H1 (cell line): ENCODE data around the gene CHSY1. TPM values are rescaled to one million over a fixed set of nuclear protein-coding genes. Genes with fewer than 3 reads are reported as not detected.

Source experiments
- CTCF ChIA-PET: fragments of 300-600 bp; sonication (Branson Sonifier 250); formaldehyde crosslinking; loops from one replicate; lab custom pipeline; 2021; ENCODE audit not compliant: partially characterized antibody; lab: Charles Lee
- POLR2A ChIA-PET: fragments of 300-600 bp; sonication (Branson Sonifier 250); formaldehyde crosslinking; loops from one replicate; lab custom pipeline; 2021; ENCODE audit warnings: inconsistent platforms; ENCODE audit not compliant: partially characterized antibody; lab: Charles Lee
- DNase-seq, 2 experiments: peaks; one replicate each; pipeline versions ENCODE4 v3.0.0 to v3.0.0-alpha.2; 2010 to 2022; ENCODE audit warnings: low spot score in 2 of 2, low read depth in 1 of 2, mixed read lengths in 1 of 2
- FAIRE-seq: peaks from 2 replicates; lab custom pipeline; 2011; peaks lifted over from hg19 to GRCh38; lab: Jason Lieb, UNC
- H2AFZ ChIP-seq: 2 replicates; pipeline ENCODE4 v1.8.1; 2012; ENCODE audit warnings: low read length, inconsistent platforms
- H2AK5ac ChIP-seq: 2 replicates; pipeline ENCODE4 v1.6.1; 2013; ENCODE audit warnings: low read depth, low read length
- H2BK120ac ChIP-seq: replicated peaks from 2 replicates; pipeline ENCODE3; 2013; ENCODE audit warnings: low read depth, low read length, inconsistent platforms
- H2BK12ac ChIP-seq: 2 replicates; pipeline ENCODE4 v1.6.1; 2013; ENCODE audit warnings: low read depth, low read length
- H2BK15ac ChIP-seq: 2 replicates; pipeline ENCODE4 v1.6.1; 2013; ENCODE audit warnings: low read length
- H2BK20ac ChIP-seq: 2 replicates; pipeline ENCODE4 v1.6.1; 2013; ENCODE audit warnings: low read length
- H2BK5ac ChIP-seq: 2 replicates; pipeline ENCODE4 v1.6.1; 2013; ENCODE audit warnings: low read depth, low read length
- H3K14ac ChIP-seq: 2 replicates; pipeline ENCODE4 v1.6.1; 2013; ENCODE audit warnings: inconsistent platforms; ENCODE audit not compliant: insufficient read length
- H3K18ac ChIP-seq: 2 replicates; pipeline ENCODE4 v1.6.1; 2013; ENCODE audit warnings: low read length; ENCODE audit errors: extremely low read depth
- H3K23ac ChIP-seq: 2 replicates; pipeline ENCODE4 v1.6.1; 2013; ENCODE audit warnings: inconsistent platforms; ENCODE audit not compliant: insufficient read length
- H3K23me2 ChIP-seq: 2 replicates; pipeline ENCODE4 v1.6.1; 2013; ENCODE audit warnings: low read depth, low read length
- H3K27ac ChIP-seq: 2 replicates; pipeline ENCODE4 v1.6.1; 2011; ENCODE audit warnings: low read depth, low read length, inconsistent platforms
- H3K27me3 ChIP-seq, 4 experiments: replicated peaks in 1 of 4; 1 replicate in 1 of 4; 2 replicates in 3 of 4; pipeline versions ENCODE4 v1.6.1 to v1.8.1; 2011 to 2013; ENCODE audit warnings: low read length in 3 of 4, mild to moderate bottlenecking in 3 of 4, inconsistent platforms in 2 of 4, mixed read lengths in 2 of 4, moderate library complexity in 1 of 4; ENCODE audit not compliant: control insufficient read depth in 3 of 4, insufficient read depth in 3 of 4; ENCODE audit errors: extremely low read depth in 1 of 4
- H3K36me3 ChIP-seq, 4 experiments: 2 replicates each; pipeline versions ENCODE4 v1.6.1 to v1.8.1; 2011 to 2013; ENCODE audit warnings: mild to moderate bottlenecking in 4 of 4, low read length in 3 of 4, moderate library complexity in 2 of 4, control low read depth in 1 of 4, inconsistent platforms in 1 of 4; ENCODE audit not compliant: insufficient read depth in 4 of 4, control insufficient read depth in 2 of 4
- H3K4ac ChIP-seq: replicated peaks from 2 replicates; pipeline ENCODE3; 2013; ENCODE audit warnings: low read length, low read depth, mixed read lengths, inconsistent platforms; ENCODE audit not compliant: insufficient read length
- H3K4me1 ChIP-seq, 4 experiments: replicated peaks in 1 of 4; 1 replicate in 1 of 4; 2 replicates in 3 of 4; pipeline versions ENCODE4 v1.6.1 to v1.8.1; 2011 to 2013; ENCODE audit warnings: low read length in 3 of 4, inconsistent platforms in 2 of 4, mixed read lengths in 1 of 4; ENCODE audit not compliant: insufficient read depth in 4 of 4, control insufficient read depth in 3 of 4
- H3K4me2 ChIP-seq, 2 experiments: 2 replicates each; pipeline versions ENCODE4 v1.6.1 to v1.8.1; 2011 to 2013; ENCODE audit warnings: low read depth in 2 of 2, low read length in 2 of 2, control low read depth in 1 of 2, inconsistent platforms in 1 of 2, mild to moderate bottlenecking in 1 of 2; ENCODE audit not compliant: insufficient read depth in 1 of 2
- H3K4me3 ChIP-seq, 4 experiments: fragments of 200-600, 300-600 bp in 1 of 4; sonication (generic), shearing (Covaris generic), sonication (Bioruptor Twin) in 1 of 4; 2 replicates each; pipeline versions ENCODE4 v1.5.1 to v1.8.1; 2011 to 2016; ENCODE audit warnings: low read length in 4 of 4, low read depth in 3 of 4, control low read depth in 2 of 4, inconsistent platforms in 2 of 4, mild to moderate bottlenecking in 2 of 4, mixed read lengths in 1 of 4, moderate library complexity in 1 of 4; ENCODE audit not compliant: insufficient read depth in 2 of 4; ENCODE audit errors: extremely low read depth in 1 of 4
- H3K56ac ChIP-seq: replicated peaks from 2 replicates; pipeline ENCODE3; 2013; ENCODE audit warnings: low read depth, mild to moderate bottlenecking, mixed read lengths, low read length, inconsistent platforms; ENCODE audit not compliant: insufficient read length
- H3K79me1 ChIP-seq: 2 replicates; pipeline ENCODE4 v1.6.1; 2013; ENCODE audit warnings: low read depth, low read length, control low read depth
- H3K79me2 ChIP-seq, 2 experiments: 2 replicates each; pipeline versions ENCODE4 v1.6.1 to v1.8.1; 2012 to 2013; ENCODE audit warnings: low read length in 2 of 2, mild to moderate bottlenecking in 2 of 2, inconsistent platforms in 1 of 2; ENCODE audit not compliant: insufficient read depth in 2 of 2, control insufficient read depth in 1 of 2
- H3K9ac ChIP-seq, 4 experiments: replicated peaks in 1 of 4; 1 replicate in 1 of 4; 2 replicates in 3 of 4; pipeline versions ENCODE4 v1.6.1 to v1.8.1; 2011 to 2013; ENCODE audit warnings: low read depth in 3 of 4, low read length in 3 of 4, control low read depth in 2 of 4, mild to moderate bottlenecking in 2 of 4, moderate library complexity in 2 of 4, inconsistent platforms in 1 of 4; ENCODE audit errors: extremely low read depth in 1 of 4
- H3K9me3 ChIP-seq, 2 experiments: 2 replicates each; pipeline versions ENCODE4 v1.6.1 to v1.8.1; 2012 to 2013; ENCODE audit warnings: mild to moderate bottlenecking in 2 of 2, moderate library complexity in 2 of 2, control low read depth in 1 of 2, inconsistent platforms in 1 of 2, low read depth in 1 of 2, low read length in 1 of 2, mixed read lengths in 1 of 2; ENCODE audit not compliant: insufficient read depth in 2 of 2
- H4K20me1 ChIP-seq, 2 experiments: replicated peaks in 1 of 2; 2 replicates each; pipeline versions ENCODE3 to v1.8.1; 2011 to 2013; ENCODE audit warnings: inconsistent platforms in 2 of 2, low read length in 2 of 2, mild to moderate bottlenecking in 1 of 2; ENCODE audit not compliant: insufficient read depth in 2 of 2, control insufficient read depth in 1 of 2
- H4K5ac ChIP-seq: 2 replicates; pipeline ENCODE4 v1.6.1; 2013; ENCODE audit warnings: low read length, low read depth, mixed read lengths, inconsistent platforms; ENCODE audit not compliant: insufficient read length
- H4K8ac ChIP-seq: 2 replicates; pipeline ENCODE4 v1.8.0; 2013; ENCODE audit warnings: mild to moderate bottlenecking, moderate library complexity, low read length, inconsistent platforms; ENCODE audit not compliant: insufficient read depth; ENCODE audit errors: extremely low read depth
- H4K91ac ChIP-seq: replicated peaks from 2 replicates; pipeline ENCODE3; 2013; ENCODE audit warnings: low read length, mixed read lengths, inconsistent platforms; ENCODE audit not compliant: insufficient read length
- BACH1 ChIP-seq: IDR thresholded peaks from 2 replicates; pipeline ENCODE4 v1.6.1; 2012; ENCODE audit warnings: low read length, improper control_type of control experiment
- BRCA1 ChIP-seq: IDR thresholded peaks from 2 replicates; pipeline ENCODE4 v1.6.1; 2012; ENCODE audit warnings: low read depth, low read length, improper control_type of control experiment
- CBX5 ChIP-seq: fragments of 300-800, 300-1000 bp; sonication (generic); IDR thresholded peaks from 2 replicates; pipeline ENCODE4 v1.7.1; 2016; ENCODE audit warnings: antibody characterized with exemption, low read length, low read depth
- EGR1 ChIP-seq: IDR thresholded peaks from 2 replicates; pipeline ENCODE4 v1.6.1; 2011; ENCODE audit warnings: low read depth, low read length, borderline replicate concordance
- MAFK ChIP-seq: IDR thresholded peaks from 2 replicates; pipeline ENCODE4 v1.6.1; 2012; ENCODE audit warnings: low read depth, mild to moderate bottlenecking, improper control_type of control experiment, low read length
- SAP30 ChIP-seq: fragments of 300-600 bp; sonication (generic); IDR thresholded peaks from 2 replicates; pipeline ENCODE4 v1.7.1; 2012; ENCODE audit warnings: low read length, moderate library complexity, mild to moderate bottlenecking, inconsistent platforms; ENCODE audit not compliant: insufficient read depth, insufficient replicate concordance
- SIRT6 ChIP-seq: IDR thresholded peaks from one replicate; pipeline ENCODE4 v1.7.1; 2012; ENCODE audit warnings: low read length, inconsistent platforms
- SP1 ChIP-seq: IDR thresholded peaks from 2 replicates; pipeline ENCODE4 v1.6.1; 2011; ENCODE audit warnings: low read depth, low read length
- WGBS, 2 experiments: shearing (Covaris generic) in 1 of 2; methylation state at CpG; one replicate each; pipeline versions ENCODE4 v1.1.6 to v1.1.7; 2013 to 2015; ENCODE audit warnings: low lambda C conversion rate in 2 of 2, mixed read lengths in 2 of 2, inconsistent platforms in 1 of 2, low coverage in 1 of 2, missing lambda C conversion rate in 1 of 2; ENCODE audit not compliant: insufficient replicate concordance in 2 of 2, insufficient coverage in 1 of 2, insufficient read length in 1 of 2; ENCODE audit errors: extremely low coverage in 1 of 2, missing lambda C conversion rate in 1 of 2; 5-methylcytosine and 5-hydroxymethylcytosine counted together
- polyA plus RNA-seq, 7 experiments: library from polyadenylated mRNA; depleted of rRNA in 3 of 7; stranded (reverse) in 5 of 7; unstranded in 2 of 7; fragments of >200 nt in 5 of 7; fragments of 200-250 nt in 2 of 7; gene quantifications; 1 replicate in 5 of 7; 2 replicates in 1 of 7; 4 replicates in 1 of 7; pipeline versions ENCODE4 v1.2.1 to v1.2.3, GENCODE V29; 2011 to 2013; ENCODE audit warnings: missing spikeins in 2 of 7, mixed read lengths in 2 of 7
- total RNA-seq: library from RNA; stranded (reverse); fragmentation: NEBNext Ultra II Directional; extraction: Animal tissue kit (Norgen Biotek cat#: 25700); gene quantifications from 2 replicates; pipeline ENCODE4 v1.2.1, GENCODE V29; 2021

CHSY1 gene
- total and polyA plus RNA-seq, 2 of the 8 experiments (the other 6 are each of a cell fraction or from before 2014, with no cell fraction given) = 24.9 to 60.7 TPM

DNA sequence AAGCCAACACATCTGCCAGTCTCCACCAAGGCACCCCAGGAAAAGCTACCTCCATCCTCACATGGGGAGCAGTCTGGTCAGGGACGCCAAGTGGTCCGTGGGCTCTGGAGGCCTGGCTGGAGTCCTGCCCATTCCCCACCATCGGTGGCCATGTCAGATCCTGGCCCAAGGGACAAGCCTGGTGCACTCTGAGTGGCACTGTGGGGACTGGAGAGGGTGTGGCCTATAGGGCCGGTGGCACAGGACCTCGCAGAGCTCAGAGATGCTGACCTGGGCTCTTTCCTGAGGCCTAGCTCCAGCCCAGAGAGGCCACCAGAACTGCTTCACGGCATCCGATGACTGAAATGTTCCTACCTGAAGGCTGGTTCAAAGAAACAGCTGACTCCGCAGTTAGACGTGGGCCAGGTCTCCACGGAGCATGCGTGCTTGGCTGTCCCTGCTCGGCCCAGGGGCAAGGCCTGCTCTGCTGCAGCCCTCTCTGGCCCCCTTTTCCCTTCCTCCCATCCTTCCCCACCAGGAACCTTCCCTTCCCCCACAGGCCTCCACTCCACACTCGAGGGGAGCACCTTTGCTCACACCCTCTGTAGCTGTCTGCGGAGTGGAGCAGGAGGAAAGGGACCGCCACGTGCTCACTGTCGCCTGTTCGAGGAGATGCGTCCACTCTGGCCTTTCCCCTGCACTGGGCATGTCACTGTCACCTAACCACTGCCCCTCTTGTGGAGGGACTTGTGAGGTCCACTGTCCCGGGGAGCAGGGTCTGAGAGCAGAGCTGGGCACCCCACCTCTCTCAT is 119.3 kb downstream of the CHSY1 start:
- ChIA-PET POLR2A (interaction anchor here (0.6 to 0.9 kb wide), 2 partner anchors 10 to 63 kb away, joined by 3 to 4 read pairs; no protein-coding TSS in a partner anchor), CTCF (interaction anchor here (0.9 to 12.8 kb wide), 10 partner anchors 11 to 215 kb away, joined by 3 to 128 read pairs (median 4); no protein-coding TSS in a partner anchor)
- H3K79me2 ChIP-seq = no peaks in the 10 kb centered on the region
- no peak overlapping the region for H3K14ac ChIP-seq
- no peaks in the 10 kb centered on the region for H3K79me1 ChIP-seq
- H2BK12ac ChIP-seq = peak overlapping the region; percentile 77
- H3K27me3 ChIP-seq = no peaks in the 10 kb centered on the region; a peak in 1 of 7 replicates
- H2BK20ac ChIP-seq = peak overlapping the region; percentile 9; the same call in 1 of the 2 replicates
- no peak for DNase-seq
- peak overlapping the region; percentile 29; the same call in 1 of the 2 replicates for H2AK5ac ChIP-seq
- H3K23ac ChIP-seq = no peak overlapping the region
- H4K5ac ChIP-seq = no peak overlapping the region
- no peaks in the 10 kb centered on the region for H3K36me3 ChIP-seq
- peak overlapping the region; percentile 34 for H3K4ac ChIP-seq
- no peak overlapping the region for H3K18ac ChIP-seq
- H2AFZ ChIP-seq = no peak overlapping the region
- no peak overlapping the region for H3K4me2 ChIP-seq
- peak overlapping the region; percentile 69 for H4K91ac ChIP-seq
- H3K9me3 ChIP-seq = peaks cover 6 to 10% of the 10 kb centered on the region in 2 experiments; a peak in 2 of 4 replicates
- H2BK120ac ChIP-seq = no peak overlapping the region
- H3K4me1 ChIP-seq = no peaks in the 10 kb centered on the region; a peak in 1 of 7 replicates
- H2BK5ac ChIP-seq = no peak overlapping the region
- WGBS, 2 experiments = 88% methylated on average over 14 of the region's 20 CpGs; no CpG with 5 or more reads in 1 of the 2 experiments
- H3K9ac ChIP-seq = no peak overlapping the region
- no peak overlapping the region for H3K4me3 ChIP-seq
- no peak for TF ChIP-seq CBX5
- TF ChIP-seq EGR1 = no peak
- no peak for TF ChIP-seq SP1
- no peak for TF ChIP-seq BRCA1
- TF ChIP-seq BACH1 = no peak
- no peak for TF ChIP-seq SAP30
- TF ChIP-seq MAFK = no peak
- no peak for TF ChIP-seq SIRT6
- TF ChIP-seq, all 59 proteins: peak for 0
- Histone ChIP-seq H4K20me1 (no peaks in the 10 kb centered on the region), H4K8ac (peak overlapping the region; percentile 87), H3K23me2 (no peaks in the 10 kb centered on the region; the same call in 1 of the 2 replicates), H2BK15ac (peak overlapping the region; percentile 84; the same call in 1 of the 2 replicates), H3K56ac (no peak overlapping the region), H3K27ac (no peak overlapping the region)
- no peak for FAIRE-seq
